HG03135 (cell line): ENCODE data around the gene CFAP45.
A peak's percentile ranks its signal among the peaks of the same experiment; 100 is the strongest.
"Not testable (repeated sequence)": the region's sequence is repeated elsewhere in the genome, so short reads cannot be mapped to it uniquely, and the experiment has no call there.

Experiments used
- ATAC-seq: cut with Tn5 transposase; IDR thresholded peaks from one replicate; pipeline ENCODE4 v1.9.1; 2021; ENCODE audit warnings: mild to moderate bottlenecking, moderate library complexity; ENCODE audit not compliant: unreplicated experiment

The CFAP45 gene

DNA sequence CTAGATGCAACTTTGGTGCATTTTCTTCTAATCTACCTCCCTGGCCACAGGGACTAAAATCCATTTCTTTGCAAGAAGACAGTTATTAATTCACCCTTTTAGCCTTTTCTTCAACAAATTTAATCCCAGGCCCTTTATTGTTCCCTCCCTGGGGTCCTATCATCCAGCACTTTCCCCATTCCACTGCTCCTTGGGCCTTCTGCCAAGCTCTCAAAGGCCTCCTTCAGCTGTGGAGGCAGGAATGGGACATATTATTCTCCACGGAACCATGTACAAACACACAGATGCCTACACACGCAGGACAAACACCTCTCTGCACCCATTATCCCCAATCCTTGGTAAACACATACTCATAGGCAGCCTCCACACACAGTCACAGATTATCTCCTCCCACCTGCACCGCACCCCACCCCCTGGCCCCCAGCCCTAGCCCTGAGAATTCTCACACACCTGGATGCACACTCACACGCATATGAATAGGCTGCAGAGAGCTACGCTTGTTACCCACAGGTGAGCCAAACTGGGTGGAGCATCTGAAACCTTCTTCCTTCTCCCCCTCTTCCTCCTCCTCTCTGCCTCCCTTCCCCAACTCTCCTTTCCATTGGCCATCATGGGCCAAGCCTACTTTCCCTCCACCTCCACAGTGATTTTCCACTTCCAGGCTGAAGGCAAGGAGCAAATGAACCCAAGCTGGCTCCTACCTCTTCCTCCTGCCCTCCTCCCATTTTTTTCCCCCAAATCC is 13.7 kb upstream of the CFAP45 start:
- ATAC-seq: no peak

DNA sequence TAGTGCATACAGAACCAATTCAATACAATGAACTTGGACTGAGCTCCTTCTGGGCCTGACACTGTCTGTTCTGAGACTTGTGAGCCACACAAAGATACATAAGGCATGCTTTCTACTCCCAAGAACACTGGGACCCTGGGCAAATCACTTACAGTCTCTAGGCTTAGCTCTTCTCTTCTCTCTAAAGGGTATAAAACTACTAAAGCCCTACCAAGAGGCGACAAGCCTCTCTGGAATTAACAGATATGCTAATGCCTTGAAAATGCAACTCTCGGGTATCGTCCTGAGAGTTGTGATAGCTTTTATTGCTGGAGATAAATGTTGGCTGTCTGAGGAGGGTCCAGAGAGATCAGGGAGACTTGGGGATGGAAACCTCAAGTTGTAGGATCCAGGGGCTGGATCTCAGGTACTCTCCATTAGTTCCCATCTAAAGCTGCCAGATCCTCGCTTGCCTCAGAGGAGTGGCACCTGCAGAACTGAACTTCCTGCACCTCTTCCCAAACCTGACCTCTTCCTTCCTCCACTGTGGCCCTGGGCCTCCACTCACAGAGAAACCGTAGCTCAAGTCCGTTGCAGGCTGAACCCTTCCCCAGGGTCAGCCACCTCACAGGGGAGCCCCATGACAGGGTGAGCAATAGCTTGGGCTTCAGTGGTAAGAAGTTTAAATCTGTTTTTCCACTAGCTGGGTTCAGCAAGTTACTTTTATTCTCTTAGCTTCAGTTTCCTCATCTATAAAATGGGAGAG is 11.5 kb upstream of the CFAP45 start:
- no peak for ATAC-seq

DNA sequence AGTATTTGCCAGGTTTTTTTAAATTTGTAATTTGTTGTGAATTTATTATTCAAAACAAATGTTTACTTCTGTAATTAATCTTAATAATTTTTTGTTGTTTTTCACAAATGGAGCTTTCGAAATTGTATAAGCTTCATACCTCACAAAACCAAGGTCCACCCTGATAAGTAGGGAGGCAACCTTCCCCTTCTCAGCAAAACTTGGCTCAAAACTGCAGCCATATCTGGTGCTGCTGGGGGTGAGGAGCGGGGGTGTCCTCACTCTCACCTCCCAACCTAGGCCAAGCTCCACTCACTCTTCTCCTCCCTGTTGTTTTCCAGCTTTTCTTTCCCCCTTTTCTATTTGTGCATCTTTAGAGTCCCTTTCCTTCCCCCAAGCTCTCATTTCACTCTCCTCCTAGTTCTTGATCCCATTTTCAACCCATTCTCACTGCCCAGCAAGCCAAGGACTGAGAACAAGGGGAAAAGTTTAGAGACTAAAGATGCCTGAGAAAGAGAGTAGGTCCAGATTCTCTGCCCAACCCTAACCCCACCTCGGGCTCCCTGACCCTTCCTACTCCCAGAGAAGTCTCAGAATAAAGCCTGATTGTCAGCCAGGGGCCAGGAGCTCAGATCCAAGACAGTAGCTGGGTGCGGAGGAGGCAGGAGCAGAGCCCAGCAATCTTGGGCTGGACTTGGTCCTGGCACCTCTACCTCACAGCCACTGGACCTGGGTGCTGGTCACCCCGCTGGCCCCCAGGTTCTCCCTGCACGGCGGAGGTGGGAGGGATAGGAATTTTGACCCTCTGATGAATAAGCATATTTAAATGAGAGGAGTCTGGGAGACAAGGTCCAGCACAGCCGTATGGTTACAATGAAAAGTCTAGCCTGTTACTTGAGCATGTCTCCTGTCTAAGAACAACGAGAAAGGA is 8.3 kb upstream of the CFAP45 start:
- ATAC-seq: no peak

DNA sequence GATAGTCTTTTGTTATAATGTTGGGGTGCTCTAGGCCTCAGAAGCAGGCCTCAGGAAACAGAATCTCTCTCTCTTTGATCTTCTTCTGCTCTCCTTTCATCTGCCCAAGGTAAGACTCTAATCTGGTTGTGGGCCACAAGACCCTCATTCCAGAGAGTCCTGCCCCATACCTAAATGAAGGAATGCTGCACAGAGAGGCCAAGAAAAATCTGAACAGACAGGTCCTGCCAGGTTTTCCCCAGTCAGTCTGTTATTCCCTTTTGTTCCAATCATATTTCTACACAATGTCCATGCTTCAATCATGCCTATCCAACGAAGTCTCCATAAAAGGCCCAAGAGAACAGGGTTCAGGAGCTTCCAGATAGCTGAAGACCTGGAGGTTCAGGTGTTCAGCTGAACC is 7.0 kb upstream of the CFAP45 start:
- ATAC-seq: no peak

DNA sequence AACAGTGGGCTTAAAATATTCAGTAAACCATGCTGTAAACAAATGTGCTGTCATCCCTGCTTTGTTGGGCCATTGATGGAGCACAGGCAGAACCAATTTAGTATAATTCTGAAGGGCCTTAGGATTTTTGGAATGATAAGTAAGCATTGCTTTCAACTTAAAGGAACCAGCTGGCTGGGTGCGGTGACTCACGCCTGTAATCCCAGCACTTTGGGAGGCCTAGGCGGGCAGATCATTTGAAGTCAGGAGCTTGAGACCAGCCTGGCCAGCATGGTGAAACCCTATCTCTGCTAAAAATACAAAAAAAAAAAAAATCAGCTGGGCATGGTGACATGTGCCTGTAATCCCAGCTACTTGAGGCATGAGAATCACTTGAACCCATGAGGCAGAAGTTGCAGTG is 4.1 kb upstream of the CFAP45 start:
- ATAC-seq: not testable (repeated sequence)

DNA sequence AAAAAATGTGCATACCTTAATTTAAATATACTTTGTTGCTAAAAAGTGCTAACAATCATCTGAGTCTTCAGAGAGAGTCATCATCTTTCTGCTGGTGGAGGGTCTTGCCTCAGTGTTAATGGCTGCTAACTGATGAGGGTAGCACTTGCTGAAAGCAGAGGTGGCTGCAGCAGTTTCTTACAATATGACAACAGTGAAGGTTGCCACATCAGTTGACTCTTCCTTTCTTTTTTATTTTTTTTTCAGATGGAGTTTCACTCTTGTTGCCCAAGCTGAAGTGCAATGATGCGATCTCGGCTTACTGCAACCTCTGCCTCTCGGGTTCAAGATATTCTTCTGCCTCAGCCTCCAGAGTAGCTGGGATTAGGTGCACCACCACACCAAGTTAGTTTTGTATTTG is 2.6 kb upstream of the CFAP45 start:
- ATAC-seq: no peak

DNA sequence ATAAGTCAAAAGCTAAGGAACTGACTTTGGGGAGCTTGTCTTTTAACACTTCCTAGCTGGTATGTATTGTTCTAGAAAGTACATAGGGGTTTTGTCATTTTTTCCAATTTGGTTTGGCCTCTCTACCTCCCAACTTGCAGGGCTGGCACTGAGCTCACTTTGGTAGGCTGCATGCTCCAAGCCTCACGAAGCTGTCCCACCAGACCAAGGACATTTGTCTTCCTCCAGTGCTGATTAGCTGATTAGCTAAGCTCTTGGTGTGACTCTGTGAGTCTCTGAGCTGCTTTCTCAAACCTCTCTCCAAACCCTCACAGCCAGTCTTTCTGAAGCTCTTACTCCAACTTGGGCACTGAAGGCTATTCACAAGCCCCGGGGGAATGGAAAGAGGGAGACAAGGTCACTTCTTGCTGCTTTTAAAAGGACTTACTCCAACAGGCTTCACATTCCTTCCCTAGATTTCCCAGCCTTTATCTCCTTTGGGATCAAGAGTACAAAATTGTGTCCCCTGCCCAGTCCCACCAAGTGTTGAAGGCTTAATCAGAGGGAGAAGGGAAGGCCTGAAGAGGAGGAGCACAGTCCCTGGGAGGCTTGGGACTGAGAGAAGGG is 893 bp upstream of the CFAP45 start:
- no peak for ATAC-seq

DNA sequence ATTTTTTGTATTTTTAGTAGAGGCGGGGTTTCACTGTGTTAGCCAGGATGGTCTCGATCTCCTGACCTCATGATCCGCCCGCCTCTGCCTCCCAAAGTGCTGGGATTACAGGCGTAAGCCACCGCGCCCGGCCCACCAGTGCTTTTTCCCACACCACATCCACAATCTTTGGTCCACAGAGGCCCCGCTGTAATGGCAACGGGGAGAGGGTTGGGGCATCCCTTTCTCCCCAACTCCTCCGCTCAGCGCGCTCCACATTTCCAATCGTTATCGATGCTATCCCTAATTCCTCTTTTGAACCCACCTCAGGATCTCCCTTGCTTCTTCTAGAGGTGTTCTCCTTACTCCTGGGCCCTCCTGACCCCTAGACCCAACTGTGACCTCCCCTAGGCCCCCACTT is 331 bp downstream of the CFAP45 start:
- ATAC-seq: not testable (repeated sequence)

DNA sequence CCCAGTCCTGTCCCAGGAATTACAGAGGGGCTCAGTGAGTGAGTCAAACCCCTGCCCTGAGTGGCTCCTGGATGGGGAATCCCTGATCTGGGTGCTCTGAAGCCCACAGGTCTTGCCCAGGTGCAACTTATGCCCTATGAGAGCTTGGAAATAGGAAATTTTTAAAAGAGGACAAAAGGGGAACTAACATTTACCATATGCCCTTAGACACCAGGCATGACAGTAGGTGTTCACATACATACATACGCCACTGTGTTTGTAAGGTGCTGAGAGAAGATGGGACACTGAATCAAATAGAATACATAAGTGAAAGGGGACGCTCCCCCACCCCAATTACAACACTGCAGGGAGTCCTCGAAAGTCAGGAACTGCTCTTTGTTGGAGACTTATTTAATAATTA is 1.4 kb downstream of the CFAP45 start:
- ATAC-seq: no peak

DNA sequence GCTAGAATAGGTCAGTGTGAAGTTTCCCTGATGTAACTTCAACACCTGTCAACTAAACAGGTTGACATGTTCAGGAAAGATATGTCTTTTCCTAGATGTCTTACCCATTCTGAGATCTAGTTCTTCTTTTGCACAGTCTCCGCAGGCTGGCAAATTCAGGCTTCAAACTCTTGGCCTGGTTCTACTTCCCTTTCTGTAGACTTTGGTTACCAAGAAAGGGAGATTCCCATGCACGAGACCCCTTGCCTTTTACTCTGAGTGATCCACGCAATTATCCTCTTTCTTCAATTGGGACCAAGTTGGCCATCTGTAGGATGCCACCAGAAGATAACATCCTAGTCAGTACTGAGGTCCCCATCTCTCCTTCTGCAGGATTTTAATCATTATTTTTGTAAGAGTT is 2.0 kb downstream of the CFAP45 start:
- no peak for ATAC-seq

DNA sequence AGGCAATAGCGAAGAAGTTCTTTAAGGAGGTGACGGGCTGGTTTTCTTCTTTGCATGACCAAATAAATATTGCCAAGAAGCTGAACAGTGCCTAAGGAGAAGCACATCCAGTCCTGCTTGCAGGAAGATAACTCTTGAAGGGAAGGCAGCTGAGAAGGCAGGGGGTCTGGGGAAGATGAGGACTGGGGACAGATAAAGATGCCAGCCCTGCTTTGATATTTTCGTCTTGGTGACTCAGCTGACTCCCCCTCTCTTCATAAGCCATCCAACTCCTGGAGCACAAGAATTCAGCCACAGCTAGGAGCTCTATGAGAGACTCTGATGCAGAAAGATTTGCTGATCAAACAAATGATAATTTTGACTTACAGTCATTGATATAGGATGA is 3.4 kb downstream of the CFAP45 start:
- no peak for ATAC-seq

DNA sequence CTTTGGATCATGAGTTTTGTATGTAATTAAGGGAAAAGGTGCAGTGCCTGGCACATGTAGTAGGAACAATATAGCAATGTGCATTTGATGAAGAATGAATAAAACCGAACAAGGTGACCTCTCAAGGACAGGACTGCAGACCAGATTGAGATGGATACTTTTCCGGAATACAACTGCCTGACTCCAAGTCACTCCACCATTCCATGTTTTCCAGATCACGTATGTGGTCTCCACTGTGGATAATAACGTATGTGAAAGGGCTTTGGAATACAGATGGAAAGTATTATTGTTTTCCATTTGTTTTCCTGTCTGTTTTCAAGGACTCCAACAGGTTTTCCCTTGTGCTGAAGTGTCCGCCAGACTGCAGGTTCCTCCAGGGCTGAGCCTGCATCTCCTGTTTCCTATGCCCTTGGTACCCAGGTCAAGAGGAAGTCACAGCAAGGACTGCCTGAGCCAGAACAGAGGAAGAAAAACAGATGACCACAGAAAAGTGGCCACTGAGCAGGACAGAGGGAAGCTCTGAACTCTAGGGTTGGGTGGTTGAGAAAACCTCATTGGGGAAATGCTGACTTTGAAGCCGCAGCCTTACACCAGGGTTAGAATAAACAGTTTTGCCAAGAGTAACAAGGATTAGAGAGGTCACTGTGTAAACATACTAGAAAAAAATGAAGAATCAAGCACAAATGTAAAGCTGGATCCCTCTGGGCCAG is 4.0 kb downstream of the CFAP45 start:
- ATAC-seq: no peak

DNA sequence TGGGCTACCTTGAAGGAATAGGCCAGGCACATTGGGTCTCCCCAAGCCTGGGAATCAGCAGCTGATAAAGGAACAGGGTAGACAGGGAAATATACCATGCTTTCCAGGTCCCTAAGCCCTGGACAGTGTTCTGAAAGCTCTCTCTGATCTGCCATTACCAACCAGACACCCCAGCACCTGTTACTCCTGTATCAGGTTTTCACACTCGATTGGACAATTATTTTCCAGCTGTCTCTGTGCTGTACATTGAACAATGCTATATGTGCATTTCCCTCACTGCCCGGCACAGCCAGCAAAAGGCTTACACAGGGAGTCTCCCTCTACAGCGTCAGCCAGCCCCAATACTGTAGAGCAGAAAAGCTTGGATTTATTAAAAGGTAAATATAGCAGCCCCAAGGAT is 4.7 kb downstream of the CFAP45 start:
- ATAC-seq: no peak

DNA sequence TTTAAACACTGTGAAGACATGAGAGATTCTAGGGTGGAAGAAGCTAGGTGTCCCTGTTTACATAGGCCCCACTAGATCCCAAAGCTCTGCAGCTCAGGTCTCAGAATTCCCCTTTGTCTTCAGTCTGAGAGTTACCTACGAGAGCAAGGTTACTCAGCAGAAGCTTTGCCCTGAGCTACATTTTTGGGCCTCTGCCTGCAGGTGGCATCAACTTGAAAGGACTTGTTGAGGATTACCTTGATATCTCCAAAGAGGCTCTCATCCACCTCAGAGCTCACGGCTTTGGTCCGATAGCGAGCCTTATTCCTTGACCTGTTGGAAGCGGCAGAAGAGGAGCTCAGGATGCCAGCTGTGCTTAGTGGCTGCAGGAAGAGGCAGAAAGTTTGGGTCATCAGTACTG is 7.0 kb downstream of the CFAP45 start:
- ATAC-seq: no peak

DNA sequence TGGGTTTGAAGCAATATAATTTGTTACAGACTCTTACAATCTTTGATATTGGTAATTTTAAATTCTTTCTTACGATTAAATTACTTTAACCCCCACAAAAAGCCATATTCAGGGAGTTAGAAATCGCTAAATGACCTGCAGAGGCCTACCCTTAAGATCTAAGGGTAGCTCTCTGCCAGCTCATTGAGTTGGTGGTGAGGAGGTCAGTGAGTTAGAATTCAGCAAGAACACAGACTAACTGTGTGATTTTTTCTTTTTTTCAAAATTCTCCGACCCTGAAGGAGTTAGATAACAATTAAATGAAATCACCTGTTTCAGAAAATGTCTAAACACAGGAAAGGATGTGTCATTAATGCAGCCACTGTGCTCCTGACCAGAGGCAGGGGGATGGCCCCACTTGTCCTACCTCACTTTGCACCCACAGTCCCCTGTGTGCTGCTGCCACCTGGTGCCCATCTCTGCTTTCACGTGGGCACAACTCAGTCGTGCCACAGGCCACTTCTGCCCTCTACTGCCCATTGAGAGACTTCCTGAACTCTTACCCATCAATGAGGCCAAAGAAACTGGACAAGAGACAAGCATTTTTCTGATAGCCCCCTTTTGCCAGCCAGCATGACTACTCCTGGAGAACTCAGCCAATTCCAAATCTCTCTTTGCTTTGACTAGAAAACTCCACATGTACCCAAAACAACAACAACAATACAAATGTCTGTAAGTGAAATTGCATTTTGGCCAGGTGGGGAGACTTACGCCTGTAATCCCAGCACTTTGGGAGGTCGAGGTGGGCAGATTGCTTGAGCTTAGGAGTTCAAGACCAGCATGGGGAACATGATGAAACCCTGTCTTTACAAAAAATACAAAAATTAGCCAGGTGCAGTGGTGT is 8.4 kb downstream of the CFAP45 start:
- peak; percentile 44 for ATAC-seq

DNA sequence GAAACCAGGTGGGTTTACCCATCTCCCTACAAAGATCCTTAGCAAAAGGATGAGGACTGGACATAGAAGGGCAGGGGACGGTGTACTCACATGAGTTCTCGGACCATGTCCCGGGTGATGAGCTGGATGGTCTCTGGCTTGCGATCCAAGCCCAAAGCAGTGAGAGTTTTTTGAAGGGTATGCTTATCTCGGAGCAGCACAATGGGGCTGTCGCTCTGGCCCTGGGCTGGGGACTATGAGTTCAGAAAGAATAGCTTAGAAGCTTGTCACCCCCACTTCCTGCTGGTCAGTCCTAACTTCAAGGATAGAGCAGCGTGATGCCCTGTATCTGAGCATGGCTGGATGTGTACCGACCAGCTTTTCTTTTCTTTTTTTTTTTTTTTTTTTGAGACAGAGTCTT is 9.6 kb downstream of the CFAP45 start:
- ATAC-seq: no peak

DNA sequence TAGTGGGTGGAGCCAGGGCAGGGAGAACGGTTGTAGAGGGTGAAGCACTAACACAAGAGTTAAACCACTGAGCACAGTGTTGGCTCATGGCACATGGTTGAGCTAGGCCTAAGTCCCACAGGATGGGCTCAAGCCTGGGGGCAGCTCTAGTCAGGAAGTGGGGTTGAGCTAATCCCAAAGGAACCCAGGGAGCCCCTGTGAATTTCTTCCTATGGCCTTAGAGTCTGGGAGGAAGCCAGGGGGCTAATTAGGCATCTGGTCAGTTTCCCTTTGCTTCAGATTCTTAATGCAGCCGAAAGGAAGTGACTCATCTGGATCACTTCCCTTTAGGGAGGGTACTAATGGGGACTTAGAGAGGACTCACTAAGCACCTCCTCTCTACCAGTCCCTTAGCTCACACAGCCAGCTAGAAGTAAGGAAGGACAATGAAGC is 10.1 kb downstream of the CFAP45 start:
- peak; percentile 93 for ATAC-seq

DNA sequence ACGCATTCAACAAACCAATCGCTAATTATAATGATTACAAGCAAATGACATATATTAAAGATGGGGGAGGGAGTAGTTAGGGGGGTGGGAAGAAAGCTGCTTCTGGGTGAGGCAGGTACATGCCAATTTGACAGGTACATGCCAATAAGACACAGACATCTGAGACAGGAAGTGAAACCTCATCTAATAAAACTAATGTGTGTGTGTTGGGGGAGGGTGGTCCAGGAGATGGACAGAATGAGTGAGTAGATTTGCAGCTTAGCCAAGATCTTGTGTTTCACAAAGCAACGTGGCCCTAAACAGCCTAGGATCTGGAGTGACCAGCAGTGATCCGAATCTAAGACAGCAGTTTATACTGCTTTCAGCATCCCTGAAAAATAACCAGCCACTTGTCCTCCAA is 10.8 kb downstream of the CFAP45 start:
- no peak for ATAC-seq

DNA sequence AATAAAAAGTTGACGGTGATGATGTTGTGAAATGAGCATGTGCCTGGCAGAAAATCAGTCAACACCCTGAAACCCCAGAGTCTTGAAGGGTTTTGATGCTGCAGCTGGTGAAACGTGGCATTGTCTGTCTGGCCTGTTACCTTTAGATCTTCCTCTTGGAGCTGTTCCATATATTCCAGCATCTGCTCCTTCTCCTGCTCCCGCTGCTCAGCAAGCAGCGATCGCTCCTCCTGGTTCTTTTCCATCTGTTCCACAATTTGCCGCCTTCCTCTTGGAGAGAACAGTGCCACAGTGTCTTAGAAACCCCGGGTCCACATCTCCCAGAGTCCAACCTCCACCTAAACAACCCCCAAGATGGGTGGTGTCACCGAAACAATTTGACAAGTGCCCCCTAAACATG is 15.7 kb downstream of the CFAP45 start:
- ATAC-seq: no peak

DNA sequence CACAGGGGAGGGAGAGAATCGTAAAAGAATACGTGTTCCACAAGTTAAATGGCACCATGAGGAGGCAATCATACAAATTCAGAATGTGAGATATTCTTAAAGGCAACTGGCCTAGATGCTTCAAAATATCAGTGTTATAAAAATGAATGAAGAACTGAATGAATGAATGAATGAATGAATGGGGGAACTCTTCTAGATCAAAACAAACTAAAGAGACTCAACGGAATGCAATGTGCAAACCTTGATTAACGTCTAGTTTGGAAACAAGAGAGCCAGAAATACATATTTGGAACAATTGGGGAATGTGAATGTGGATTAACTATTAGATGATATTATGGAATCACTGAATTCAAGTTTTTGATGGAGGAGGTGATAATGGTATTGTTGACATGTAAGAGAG is 16.8 kb downstream of the CFAP45 start:
- ATAC-seq: no peak
